OCI-LY7 (cell line): ENCODE data around the gene ALS2CL.

Experiments used
- EZH2phosphoT487 ChIP-seq: fragments of 200-600 bp; sonication (generic); IDR thresholded peaks from 2 replicates; pipeline ENCODE4 v1.6.1; 2018; ENCODE audit warnings: low read depth, borderline replicate concordance, mild to moderate bottlenecking, mixed run types, antibody characterized with exemption, low read length, moderate library complexity, mixed read lengths
- TF ChIP-seq, protein P1 (sequence below): fragments of 200-600 bp; sonication (generic); conservative IDR thresholded peaks from 2 replicates; pipeline ENCODE4 v1.5.1; 2014; ENCODE audit warnings: mild to moderate bottlenecking, antibody characterized with exemption, low read length, moderate library complexity, mixed read lengths

GRCh38 chr3:46664188-46664970, 29.1 kb downstream of the ALS2CL start:
- TF ChIP-seq, protein P1, sequence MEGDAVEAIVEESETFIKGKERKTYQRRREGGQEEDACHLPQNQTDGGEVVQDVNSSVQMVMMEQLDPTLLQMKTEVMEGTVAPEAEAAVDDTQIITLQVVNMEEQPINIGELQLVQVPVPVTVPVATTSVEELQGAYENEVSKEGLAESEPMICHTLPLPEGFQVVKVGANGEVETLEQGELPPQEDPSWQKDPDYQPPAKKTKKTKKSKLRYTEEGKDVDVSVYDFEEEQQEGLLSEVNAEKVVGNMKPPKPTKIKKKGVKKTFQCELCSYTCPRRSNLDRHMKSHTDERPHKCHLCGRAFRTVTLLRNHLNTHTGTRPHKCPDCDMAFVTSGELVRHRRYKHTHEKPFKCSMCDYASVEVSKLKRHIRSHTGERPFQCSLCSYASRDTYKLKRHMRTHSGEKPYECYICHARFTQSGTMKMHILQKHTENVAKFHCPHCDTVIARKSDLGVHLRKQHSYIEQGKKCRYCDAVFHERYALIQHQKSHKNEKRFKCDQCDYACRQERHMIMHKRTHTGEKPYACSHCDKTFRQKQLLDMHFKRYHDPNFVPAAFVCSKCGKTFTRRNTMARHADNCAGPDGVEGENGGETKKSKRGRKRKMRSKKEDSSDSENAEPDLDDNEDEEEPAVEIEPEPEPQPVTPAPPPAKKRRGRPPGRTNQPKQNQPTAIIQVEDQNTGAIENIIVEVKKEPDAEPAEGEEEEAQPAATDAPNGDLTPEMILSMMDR = no peak
- TF ChIP-seq EZH2phosphoT487 = no peak
